Measurements from ENCODE around the gene ABCA9. TPM values are rescaled to one million over a fixed set of nuclear protein-coding genes. Genes with fewer than 3 reads are reported as not detected.

Gene ABCA9
- total and polyA plus RNA-seq, 2 experiments from 2014 or later, result 0.24 to 0.65 TPM

GRCh38 chr17:69088643-69089200 is 28.0 kb upstream of the ABCA9 start:
- Histone ChIP-seq H3K27ac (no peak overlapping the region), H3F3A (ENCODE audit: insufficient read depth) (no peaks in the 10 kb centered on the region), H3K9ac (no peak overlapping the region), H3K36me3 (ENCODE audit: low read depth) (no peaks in the 10 kb centered on the region), H3K9me3 (ENCODE audit: low read depth) (no peaks in the 10 kb centered on the region), H3K4me2 (ENCODE audit: unreplicated experiment) (no peak overlapping the region), H4K20me1 (ENCODE audit: insufficient read depth) (no peaks in the 10 kb centered on the region), H3K9me2 (ENCODE audit: insufficient read depth) (no peaks in the 10 kb centered on the region), H3K4me1 (ENCODE audit: insufficient read depth) (no peaks in the 10 kb centered on the region), H3K79me2 (ENCODE audit: insufficient read depth) (no peaks in the 10 kb centered on the region), H2AFZ (no peak overlapping the region), H3K27me3 (replicated peaks; ENCODE audit: insufficient read depth) (no peaks in the 10 kb centered on the region), H3K4me3 (no peak overlapping the region)
- WGBS, 2 experiments (ENCODE audit: low coverage in 1 of 2, low lambda C conversion rate in 2 of 2, missing lambda C conversion rate in 2 of 2), result 74 to 78% methylated on average over 4 of the region's 4 CpGs
- DNase-seq, result no peak
- TF ChIP-seq EZH2phosphoT487 (IDR thresholded peaks at IDR 0.05; ENCODE audit: insufficient read depth, low read depth) (no peak), EZH2 (IDR thresholded peaks at IDR 0.05; ENCODE audit: insufficient read depth, poor library complexity, severe bottlenecking) (no peak)
- in situ Hi-C loops (cut with MboI), result no loop called here

DNA sequence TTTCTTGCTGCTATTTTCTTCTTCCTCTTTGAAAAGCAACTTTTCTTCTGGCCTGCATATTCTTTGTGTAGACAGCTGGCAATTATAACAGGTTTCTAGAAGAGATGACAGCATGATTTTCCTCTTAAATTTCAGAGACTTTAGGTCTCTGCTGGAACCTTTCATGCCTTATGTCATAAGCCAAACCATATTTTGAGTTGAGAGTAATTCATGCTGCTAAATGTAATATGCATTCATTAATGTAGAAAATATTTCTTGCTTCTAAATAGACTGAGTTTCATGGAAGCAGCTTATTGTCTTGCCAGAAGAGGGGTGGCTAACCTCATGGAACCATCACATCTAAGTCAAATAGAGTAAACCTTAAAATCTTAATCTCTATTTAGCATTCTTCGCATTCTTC is 25.9 kb upstream of the ABCA9 start:
- DNase-seq, result no peak
- H3K79me2 ChIP-seq (ENCODE audit: insufficient read depth), result no peaks in the 10 kb centered on the region
- H4K20me1 ChIP-seq (ENCODE audit: insufficient read depth), result no peaks in the 10 kb centered on the region
- no peak overlapping the region for H2AFZ ChIP-seq
- TF ChIP-seq EZH2 (IDR thresholded peaks at IDR 0.05; ENCODE audit: insufficient read depth, poor library complexity, severe bottlenecking), result no peak
- H3K36me3 ChIP-seq (ENCODE audit: low read depth), result no peaks in the 10 kb centered on the region
- H3K4me3 ChIP-seq, result no peak overlapping the region
- H3K9ac ChIP-seq, result no peak overlapping the region
- no peak overlapping the region for H3K4me2 ChIP-seq (ENCODE audit: unreplicated experiment)
- H3F3A ChIP-seq (ENCODE audit: insufficient read depth), result no peaks in the 10 kb centered on the region
- no peaks in the 10 kb centered on the region for H3K9me2 ChIP-seq (ENCODE audit: insufficient read depth)
- H3K4me1 ChIP-seq (ENCODE audit: insufficient read depth), result no peaks in the 10 kb centered on the region
- no peak overlapping the region for H3K27ac ChIP-seq
- 93 to 96% methylated on average over 1 of the region's 1 CpG for WGBS, 2 experiments (ENCODE audit: low coverage in 1 of 2, low lambda C conversion rate in 2 of 2, missing lambda C conversion rate in 2 of 2)
- in situ Hi-C loops (cut with MboI), result no loop called here
- H3K27me3 ChIP-seq (replicated peaks; ENCODE audit: insufficient read depth), result no peaks in the 10 kb centered on the region
- H3K9me3 ChIP-seq (ENCODE audit: low read depth), result no peaks in the 10 kb centered on the region

DNA sequence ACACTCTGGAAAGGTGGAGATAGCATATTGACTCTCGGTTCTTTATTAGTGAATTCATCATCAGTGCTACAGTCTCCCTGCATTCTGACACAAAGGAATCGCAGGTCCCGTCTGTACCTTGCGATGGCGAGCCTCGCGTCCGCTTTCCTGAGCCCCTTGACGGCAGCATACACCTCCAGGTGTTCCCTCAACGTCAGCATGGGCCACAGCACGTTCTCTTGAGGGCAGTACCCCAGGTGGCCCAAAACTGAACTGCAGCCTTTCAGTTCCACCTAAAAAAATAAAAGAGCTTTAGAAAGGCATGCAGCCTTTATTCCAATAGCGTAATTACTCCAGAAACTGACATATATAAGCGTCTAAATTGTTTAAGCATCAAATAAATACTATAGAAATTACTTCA is 24.2 kb upstream of the ABCA9 start:
- H3K27me3 ChIP-seq (replicated peaks; ENCODE audit: insufficient read depth), result no peaks in the 10 kb centered on the region
- H3K9me2 ChIP-seq (ENCODE audit: insufficient read depth), result no peaks in the 10 kb centered on the region
- no peak overlapping the region for H3K4me3 ChIP-seq
- H2AFZ ChIP-seq, result no peak overlapping the region
- H3K27ac ChIP-seq, result no peak overlapping the region
- H3F3A ChIP-seq (ENCODE audit: insufficient read depth), result no peaks in the 10 kb centered on the region
- in situ Hi-C loops (cut with MboI), result no loop called here
- no peaks in the 10 kb centered on the region for H3K79me2 ChIP-seq (ENCODE audit: insufficient read depth)
- no peak overlapping the region for H3K4me2 ChIP-seq (ENCODE audit: unreplicated experiment)
- H3K9ac ChIP-seq, result no peak overlapping the region
- no peaks in the 10 kb centered on the region for H4K20me1 ChIP-seq (ENCODE audit: insufficient read depth)
- H3K4me1 ChIP-seq (ENCODE audit: insufficient read depth), result no peaks in the 10 kb centered on the region
- DNase-seq, result peak; percentile 14
- TF ChIP-seq EZH2 (IDR thresholded peaks at IDR 0.05; ENCODE audit: insufficient read depth, poor library complexity, severe bottlenecking) (no peak), EZH2phosphoT487 (IDR thresholded peaks at IDR 0.05; ENCODE audit: insufficient read depth, low read depth) (no peak)
- no peaks in the 10 kb centered on the region for H3K9me3 ChIP-seq (ENCODE audit: low read depth)
- no peaks in the 10 kb centered on the region for H3K36me3 ChIP-seq (ENCODE audit: low read depth)
- WGBS, 2 experiments (ENCODE audit: low coverage in 1 of 2, low lambda C conversion rate in 2 of 2, missing lambda C conversion rate in 2 of 2), result 70 to 76% methylated on average over 13 of the region's 13 CpGs

DNA sequence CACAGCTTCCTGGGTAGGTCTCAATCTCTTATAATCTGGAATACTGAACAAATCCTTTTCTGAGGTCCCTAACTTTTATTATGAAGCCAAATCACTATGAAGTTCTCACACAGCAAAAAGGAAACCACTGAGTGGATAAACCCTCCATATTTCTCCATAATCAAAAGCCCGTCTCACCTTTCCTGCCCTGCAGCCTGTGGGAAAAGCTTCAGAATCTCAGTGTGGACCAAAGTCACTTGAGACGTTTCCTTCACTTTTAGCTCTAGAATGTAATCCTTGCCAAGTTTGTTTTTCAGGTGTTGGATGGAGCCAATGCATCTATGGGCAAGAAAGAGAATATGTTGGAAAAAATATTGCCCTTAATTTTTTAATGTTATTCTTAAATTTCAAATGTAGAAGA is 22.0 kb upstream of the ABCA9 start:
- Histone ChIP-seq H3K9me2 (ENCODE audit: insufficient read depth) (no peaks in the 10 kb centered on the region), H3K9ac (no peak overlapping the region), H3K36me3 (ENCODE audit: low read depth) (no peaks in the 10 kb centered on the region), H2AFZ (no peak overlapping the region), H4K20me1 (ENCODE audit: insufficient read depth) (no peaks in the 10 kb centered on the region), H3F3A (ENCODE audit: insufficient read depth) (no peaks in the 10 kb centered on the region), H3K4me1 (ENCODE audit: insufficient read depth) (no peaks in the 10 kb centered on the region), H3K27ac (no peak overlapping the region), H3K9me3 (ENCODE audit: low read depth) (no peaks in the 10 kb centered on the region), H3K79me2 (ENCODE audit: insufficient read depth) (no peaks in the 10 kb centered on the region), H3K4me3 (no peak overlapping the region), H3K4me2 (ENCODE audit: unreplicated experiment) (no peak overlapping the region), H3K27me3 (replicated peaks; ENCODE audit: insufficient read depth) (no peaks in the 10 kb centered on the region)
- TF ChIP-seq EZH2 (IDR thresholded peaks at IDR 0.05; ENCODE audit: insufficient read depth, poor library complexity, severe bottlenecking), result no peak
- TF ChIP-seq EZH2phosphoT487 (IDR thresholded peaks at IDR 0.05; ENCODE audit: insufficient read depth, low read depth), result no peak
- in situ Hi-C loops (cut with MboI), result no loop called here
- DNase-seq, result no peak
- 80 to 90% methylated on average over 2 of the region's 2 CpGs for WGBS, 2 experiments (ENCODE audit: low coverage in 1 of 2, low lambda C conversion rate in 2 of 2, missing lambda C conversion rate in 2 of 2)

DNA sequence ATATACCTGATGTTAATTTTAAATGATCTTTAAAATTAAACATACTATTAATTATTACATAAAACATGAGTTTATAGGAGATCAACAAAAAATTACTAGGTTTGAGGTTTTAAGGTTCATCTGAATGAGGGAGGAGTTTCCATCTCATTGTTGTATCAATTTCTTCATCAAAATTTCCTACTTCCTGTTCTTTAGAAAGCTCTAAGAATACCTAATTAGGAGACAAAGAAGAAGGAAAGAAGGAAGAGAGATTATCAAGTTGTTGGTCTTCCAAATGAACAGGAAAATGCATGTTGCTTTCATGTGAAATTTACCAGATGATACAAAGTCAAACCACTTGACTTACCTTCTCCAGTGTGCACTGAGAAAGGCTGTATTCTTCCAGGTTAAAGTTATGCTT is 18.1 kb upstream of the ABCA9 start:
- Histone ChIP-seq H3K9me3 (ENCODE audit: low read depth) (no peaks in the 10 kb centered on the region), H3F3A (ENCODE audit: insufficient read depth) (no peaks in the 10 kb centered on the region), H3K4me3 (no peak overlapping the region), H2AFZ (no peak overlapping the region), H3K9me2 (ENCODE audit: insufficient read depth) (no peaks in the 10 kb centered on the region), H3K36me3 (ENCODE audit: low read depth) (no peaks in the 10 kb centered on the region), H3K27ac (no peak overlapping the region), H3K4me1 (ENCODE audit: insufficient read depth) (no peaks in the 10 kb centered on the region), H3K9ac (no peak overlapping the region), H3K79me2 (ENCODE audit: insufficient read depth) (no peaks in the 10 kb centered on the region), H3K4me2 (ENCODE audit: unreplicated experiment) (no peak overlapping the region), H4K20me1 (ENCODE audit: insufficient read depth) (no peaks in the 10 kb centered on the region), H3K27me3 (replicated peaks; ENCODE audit: insufficient read depth) (no peaks in the 10 kb centered on the region)
- in situ Hi-C loops (cut with MboI), result no loop called here
- no peak for DNase-seq
- TF ChIP-seq EZH2phosphoT487 (IDR thresholded peaks at IDR 0.05; ENCODE audit: insufficient read depth, low read depth), result no peak
- TF ChIP-seq EZH2 (IDR thresholded peaks at IDR 0.05; ENCODE audit: insufficient read depth, poor library complexity, severe bottlenecking), result no peak

All from GM23248 (cell line).